HG03460 (cell line): ENCODE results near the gene MISP.

Source experiments
- ATAC-seq: cut with Tn5 transposase; IDR thresholded peaks from one replicate; pipeline ENCODE4 v1.9.1; 2021; ENCODE audit not compliant: unreplicated experiment

Gene MISP

DNA sequence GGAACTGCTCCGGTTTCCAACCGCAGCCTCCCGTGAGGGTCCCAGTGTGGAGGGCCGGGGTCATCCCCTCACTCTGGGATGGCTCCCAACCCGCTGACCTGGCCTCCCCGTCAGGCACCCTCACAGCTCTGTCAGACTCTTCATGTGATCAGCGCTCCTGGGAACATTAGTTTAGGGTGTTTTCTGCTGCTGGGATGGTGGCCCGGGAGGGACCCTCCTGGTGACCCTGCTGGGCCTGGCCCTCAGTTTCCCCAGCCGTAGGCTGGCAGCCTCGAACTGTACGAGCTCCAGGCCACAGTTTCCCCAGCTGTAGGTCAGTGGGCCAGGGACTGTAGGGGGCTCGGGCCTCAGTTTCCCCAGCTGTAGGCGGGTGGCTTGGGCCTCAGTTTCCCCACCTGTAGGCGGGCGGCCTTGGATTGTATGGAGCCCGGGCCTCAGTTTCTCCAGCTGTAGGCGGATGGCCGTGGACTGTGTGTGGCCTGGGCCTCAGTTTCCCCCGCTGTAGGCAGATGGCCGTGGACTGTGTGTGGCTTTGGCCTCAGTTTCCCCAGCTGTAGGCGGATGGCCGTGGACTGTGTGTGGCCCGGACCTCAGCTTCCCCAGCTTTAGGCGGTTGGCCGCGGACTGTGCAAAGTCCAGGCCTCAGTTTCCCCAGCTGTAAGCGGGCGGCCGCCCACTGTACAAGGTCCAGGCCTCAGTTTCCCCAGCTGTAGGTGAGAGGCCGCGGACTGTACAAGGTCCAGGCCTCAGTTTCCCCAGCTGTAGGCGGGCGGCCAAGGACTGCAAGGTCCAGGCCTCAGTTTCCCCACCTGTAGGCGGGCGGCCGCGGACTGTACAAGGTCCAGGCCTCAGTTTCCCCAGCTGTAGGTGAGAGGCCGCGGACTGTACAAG lies 45.0 kb downstream of the MISP start:
- no peak for ATAC-seq

DNA sequence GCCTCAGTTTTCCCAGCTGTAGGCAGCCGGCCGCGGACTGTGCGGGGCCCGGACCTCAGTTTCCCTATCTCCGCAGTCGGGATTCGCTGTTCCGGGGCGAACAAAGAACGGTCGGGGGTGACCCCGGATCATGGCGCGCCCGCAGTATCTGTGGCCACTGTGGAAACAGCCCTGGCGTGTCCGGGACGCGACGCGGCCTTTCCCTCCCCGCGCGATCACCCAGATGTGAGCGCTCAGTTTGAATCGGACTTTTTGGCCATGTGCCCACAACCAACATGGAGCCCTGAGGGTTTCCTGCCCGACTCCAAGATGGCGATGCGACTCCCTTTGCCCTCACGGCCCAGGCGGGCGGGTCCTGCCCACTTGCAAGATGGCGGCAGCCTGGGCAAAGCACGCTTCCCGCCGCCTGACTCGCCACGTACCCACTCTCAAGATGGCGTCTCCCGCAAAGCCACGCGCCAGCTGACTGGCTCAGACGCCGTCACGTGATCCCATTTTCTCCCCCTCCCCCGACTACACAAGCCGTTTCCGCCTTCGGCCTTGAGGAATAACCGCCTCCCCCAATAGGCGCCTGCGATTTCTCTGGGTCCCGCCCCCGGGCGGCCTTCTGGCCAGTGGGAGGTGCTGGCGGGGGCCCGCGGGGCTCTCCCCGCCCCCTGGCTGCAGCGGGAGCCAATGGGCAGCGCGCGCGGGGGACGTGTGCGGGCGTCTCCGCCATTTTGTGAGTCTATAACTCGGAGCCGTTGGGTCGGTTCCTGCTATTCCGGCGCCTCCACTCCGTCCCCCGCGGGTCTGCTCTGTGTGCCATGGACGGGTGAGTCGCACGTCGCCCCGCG lies 46.0 kb downstream of the MISP start, which contains the start of gene PTBP1:
TSS of gene PTBP1 (plus strand) at position 761 of the 836 bp plus-strand sequence. CDS start at position 807, 46 bp downstream.
- peak; percentile 66 for ATAC-seq

DNA sequence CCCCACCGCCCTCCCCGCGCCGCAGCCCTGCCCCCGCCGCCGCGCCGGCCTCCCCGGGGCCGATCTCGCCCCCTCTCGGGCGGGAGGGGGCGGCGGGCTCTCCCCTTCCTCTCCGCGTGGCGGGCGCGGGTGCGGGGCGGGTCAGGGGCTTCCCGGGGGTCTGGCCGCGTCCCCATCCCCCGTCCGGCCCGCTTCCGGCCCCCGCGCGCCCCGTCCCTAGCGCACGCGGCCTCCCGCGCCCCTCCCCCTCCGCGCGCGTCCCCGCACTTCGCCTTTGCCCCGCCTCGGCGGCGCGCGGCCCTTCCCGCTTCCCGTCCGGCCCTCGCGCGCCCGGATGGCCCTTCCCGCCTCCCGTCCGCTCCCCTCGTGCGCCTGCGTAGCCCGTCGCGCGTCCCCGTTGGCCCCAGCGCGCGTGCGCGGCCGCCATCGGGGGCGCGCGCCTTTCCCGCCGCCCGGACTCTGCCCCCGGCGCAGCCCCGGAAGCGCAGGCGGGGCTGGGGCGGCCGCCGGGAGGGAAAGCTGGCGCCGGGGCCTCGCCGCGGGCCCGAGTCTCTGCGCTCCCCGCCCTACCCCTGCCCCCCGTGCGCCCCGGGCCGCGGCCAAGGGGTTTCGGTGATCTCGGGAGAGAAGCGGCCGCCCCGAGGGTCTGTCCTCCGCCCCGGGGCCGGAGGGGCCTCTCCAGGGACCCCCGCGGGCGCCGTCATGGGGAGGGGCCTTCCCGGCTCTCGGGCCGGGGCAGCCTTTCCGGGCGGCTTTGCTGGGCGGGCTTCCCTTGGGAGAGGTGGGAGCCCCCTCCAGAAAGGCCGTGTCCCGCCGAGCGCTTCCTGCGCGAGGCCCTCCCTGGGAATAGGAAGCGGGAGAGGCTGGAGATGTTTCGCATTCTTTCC lies 46.9 kb downstream of the MISP start:
- peak; percentile 39 for ATAC-seq

DNA sequence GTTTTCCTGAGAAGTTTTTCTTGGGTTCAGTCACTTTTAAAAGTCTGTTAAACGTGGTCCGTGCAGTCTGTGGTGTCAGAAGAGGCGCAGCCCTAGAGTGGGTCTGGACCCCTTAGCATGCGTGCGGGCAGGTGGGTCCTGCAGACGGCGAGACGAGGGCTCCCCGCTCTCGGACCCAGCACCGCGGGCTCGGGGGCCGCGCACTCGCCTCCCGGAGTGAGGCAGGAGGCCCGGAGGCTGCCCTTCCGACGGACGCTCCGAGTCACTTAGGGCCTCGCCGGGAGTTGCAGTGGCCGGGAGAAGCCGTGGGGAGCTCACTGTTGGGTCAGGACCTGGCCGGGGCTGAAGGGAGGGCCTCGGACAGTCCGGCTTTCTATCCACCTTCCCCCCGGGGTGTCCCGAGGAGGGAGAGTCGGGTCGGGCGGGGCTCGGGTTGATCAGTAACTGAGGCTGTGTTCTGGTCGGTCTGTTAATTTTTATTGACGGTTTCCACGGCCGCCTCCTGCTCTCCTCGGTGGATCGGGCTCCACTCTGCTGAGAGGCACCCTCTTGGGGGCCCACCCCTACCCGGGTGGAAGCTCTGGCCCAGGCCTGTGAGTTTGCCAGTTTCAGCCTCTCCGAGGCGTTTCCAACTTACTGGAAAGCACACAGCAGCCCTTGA lies 47.6 kb downstream of the MISP start:
- ATAC-seq, result no peak

DNA sequence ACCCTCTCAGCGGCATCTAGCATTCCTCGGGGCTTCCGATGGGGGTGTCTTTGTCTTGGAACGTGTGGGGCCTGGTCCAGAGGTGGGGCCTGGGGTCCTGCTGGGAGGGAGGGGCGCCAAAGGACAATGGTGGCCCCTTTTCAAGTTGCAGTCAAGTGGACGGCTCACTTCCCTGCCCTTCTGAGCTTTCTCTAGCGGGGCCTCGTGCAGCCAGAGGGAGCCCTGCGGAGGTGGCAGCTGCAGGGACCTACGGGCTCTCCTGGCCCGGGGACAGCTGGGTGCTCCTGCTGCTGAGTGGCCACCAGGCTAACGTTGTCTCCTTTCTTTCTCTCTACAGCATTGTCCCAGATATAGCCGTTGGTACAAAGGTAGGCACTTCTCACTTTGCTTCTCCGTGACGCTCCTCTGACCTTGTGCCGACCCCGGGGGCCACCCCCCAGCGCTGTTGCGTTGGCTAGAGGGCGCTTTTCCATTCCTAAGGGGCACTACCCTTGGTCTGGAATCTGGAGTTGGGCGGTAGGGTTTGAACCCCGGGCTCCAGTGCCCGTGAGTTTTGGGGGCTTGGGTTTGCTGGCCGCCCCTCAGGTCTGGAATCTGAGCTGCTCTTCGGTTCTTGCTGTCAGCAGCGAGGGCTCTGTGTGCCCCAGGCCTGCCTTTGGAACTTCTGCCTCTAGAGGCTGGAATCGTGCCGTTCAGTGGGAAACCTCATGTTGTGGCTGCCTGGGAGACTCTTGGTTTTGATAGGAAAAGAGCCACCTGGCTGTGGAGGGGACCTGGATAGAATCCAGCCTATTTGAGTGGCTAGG lies 48.4 kb downstream of the MISP start:
- no peak for ATAC-seq

DNA sequence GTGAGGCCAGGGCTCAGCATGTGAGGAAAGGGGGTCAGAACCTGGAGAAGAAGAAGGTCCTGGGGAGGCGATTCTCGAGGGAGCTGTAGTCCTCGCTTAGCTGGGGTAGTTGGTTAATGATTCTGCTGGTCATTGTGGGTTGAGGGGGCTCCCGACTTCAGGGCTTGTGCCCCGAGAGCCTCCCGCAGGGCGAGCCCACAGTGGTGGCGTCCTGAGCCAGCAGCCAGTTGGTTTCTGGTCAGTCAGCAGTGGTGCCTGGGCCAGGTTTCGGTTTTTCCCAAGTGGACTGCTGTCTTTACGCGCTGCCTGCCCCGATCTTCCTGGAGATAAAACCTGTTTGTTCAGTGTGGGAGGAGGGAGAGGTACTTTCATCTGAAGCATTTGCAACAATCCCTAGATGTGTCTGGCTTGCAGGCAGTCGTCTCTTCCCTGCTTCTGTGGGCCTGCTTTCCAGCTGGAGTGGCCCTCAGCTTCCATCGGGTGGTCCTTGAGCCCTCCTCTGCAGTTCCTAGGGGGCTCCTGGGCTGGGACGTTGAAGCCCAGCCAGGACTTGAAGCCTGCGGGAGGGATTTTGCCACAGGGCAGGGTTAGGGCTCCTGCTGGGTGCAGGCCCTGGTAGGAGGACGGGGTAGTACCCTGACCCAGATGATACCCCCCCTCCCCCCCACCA lies 49.6 kb downstream of the MISP start:
- no peak for ATAC-seq

DNA sequence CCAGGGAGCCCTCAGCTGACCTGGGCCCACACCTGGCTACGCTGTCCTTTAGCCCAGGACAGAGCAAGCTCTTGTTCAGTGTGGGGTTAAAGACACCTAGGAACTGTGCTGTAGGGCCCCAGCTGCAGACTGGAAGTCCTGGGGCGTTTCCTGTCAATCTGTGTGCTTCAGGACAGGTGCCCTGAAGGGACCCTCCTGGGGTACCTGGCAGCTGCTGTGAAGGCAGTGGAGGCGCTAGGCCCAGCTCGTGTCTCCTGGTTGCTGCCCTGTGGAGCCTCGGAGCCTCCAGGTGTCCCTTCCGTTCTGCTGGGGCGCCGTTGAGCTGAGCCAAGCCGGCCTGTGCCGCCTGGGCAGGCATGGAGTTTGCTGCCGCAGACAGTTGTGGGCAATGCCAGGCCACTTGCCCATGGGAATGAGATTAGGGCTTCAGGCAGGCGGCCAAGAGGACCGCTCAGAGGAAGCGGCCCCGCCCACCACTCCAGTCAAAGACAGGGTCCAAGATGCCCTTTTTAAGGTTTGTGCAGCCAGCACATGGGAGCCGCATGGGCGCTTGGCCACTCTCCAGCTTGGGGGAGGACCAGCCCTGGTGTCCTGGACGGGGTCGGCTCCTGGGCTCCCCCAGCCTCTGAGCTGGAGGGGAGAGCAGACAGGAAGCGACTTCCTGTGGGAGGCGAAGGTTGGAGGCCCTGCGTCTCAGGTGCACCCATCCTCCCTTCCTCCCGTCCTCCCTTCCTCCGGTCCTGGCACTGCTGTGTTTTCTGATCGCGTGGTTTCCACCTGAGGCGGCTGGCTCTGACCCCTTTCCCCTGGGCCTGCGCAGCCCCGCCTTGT lies 50.3 kb downstream of the MISP start:
- no peak for ATAC-seq

DNA sequence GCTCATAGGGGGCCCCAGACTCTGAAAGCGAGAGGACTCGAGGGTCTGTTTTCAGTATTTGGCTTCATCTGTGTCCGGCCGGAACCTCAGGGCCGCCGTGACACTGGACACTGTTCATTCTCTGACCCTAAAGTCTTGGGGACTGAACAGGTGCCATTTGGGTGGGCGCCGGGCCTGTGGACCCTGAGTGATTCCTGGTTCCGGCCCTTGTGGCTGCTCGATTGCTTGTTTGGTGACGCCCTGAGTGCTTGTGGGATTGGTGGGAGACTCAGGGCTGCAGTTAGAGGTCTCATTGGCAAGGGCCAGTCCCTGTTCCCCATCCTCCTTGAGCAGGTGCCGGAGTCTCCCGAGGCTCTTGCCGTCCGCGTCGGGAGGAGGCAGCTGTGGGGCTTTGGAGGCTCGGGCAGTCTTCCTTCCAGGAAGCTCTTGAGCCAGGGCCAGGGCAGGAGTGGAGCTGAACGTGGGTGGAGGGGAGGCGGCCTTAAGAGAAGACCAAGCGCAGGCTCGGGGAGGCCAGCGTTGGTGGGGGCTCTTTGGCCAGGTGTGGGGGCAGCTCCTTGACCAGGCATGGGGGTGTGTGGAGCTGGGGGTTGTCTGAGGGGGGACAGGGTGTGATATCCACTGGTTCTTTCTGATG lies 51.1 kb downstream of the MISP start:
- no peak for ATAC-seq

DNA sequence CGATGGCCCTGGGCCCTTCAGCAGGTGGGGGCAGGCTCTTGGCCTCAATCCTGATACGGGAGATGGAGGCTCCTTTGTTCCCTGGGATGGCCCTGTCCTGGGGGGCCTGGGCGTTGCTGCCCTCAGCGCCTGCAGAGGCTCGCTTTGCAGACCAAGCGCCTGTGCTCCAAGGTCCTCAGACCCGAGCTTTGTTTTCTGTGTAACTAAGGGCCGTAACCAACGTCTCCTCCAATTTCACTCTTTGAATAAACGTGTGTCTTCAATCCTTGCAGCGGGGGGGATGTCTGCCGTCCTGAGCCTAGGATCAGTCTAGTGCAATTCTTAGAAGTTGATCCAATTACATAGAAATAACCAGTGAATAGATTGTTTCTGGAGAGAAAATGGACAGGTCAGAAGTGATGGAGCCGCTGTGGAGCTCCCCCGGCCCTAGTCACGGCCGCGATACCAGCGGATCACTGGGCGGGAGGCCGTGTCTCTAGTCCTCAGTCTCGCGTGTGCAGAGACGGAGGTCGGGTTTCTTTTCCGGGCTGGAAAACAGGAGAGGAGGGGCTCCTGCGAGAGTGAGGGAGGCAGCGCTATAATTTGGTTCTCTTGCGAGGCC lies 51.7 kb downstream of the MISP start:
- no peak for ATAC-seq

DNA sequence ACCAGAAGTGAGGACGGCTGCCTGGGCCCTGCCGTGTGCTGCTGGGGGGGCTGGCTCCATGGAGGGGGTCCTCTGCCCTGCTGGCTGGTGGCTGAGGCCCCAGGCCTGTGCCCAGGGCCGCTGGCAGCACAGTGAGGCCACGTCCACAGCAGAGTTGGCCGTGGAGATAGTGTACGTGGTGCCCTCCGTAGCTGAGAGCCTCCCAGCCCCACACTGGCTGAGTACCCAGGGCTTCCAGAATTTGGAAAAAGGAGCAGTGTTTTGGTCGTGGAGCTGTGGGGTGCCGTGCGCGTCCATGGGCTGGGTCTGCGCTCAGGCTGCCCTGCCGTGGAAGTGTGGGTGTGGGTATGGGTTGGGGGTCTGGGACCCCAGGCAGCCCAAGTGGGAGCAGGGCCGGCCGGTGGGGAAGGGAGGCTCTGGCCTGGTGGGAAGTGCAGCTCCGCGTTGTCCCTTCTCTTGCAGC lies 52.2 kb downstream of the MISP start:
- no peak for ATAC-seq

DNA sequence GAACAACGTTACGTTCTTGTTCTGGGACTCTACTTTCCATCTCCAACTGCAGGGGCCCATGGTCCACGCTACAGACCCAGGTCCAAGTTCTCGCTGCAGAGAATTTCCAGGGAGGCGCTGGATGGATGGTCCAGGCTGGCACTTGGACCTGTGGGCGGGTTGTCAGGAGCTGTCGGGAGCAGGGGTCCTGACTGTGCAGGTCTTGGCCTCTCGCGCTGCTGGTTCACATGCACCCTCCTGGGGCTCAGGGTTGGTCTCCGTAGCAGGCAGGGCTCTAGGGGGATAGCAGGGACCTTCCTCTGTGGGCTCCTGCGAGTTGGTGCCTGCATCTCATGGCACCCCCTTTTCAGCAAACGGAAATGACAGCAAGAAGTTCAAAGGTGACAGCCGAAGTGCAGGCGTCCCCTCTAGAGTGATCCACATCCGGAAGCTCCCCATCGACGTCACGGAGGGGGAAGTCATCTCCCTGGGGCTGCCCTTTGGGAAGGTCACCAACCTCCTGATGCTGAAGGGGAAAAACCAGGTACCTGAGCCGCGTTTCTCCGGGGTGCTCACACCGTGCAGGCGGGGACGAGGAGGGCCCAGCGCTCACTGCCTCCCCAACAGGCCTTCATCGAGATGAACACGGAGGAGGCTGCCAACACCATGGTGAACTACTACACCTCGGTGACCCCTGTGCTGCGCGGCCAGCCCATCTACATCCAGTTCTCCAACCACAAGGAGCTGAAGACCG lies 52.9 kb downstream of the MISP start:
- ATAC-seq, result no peak

DNA sequence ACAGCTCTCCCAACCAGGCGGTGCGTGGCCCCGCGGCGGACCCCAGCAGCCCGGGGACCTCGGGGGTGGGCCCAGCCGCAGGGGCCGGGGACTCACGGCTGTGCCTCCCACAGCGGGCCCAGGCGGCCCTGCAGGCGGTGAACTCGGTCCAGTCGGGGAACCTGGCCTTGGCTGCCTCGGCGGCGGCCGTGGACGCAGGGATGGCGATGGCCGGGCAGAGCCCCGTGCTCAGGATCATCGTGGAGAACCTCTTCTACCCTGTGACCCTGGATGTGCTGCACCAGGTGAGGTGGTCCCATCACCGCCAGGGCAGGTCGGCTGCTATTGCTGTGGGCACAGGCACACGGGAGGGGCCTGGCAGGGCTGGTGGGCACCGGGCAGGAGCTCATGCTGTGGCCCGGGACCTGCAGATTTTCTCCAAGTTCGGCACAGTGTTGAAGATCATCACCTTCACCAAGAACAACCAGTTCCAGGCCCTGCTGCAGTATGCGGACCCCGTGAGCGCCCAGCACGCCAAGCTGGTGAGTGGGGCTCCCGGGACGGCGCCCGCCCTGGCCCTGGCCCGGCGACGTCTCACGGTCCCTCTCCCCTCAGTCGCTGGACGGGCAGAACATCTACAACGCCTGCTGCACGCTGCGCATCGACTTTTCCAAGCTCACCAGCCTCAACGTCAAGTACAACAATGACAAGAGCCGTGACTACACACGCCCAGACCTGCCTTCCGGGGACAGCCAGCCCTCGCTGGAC lies 53.7 kb downstream of the MISP start:
- ATAC-seq, result no peak

DNA sequence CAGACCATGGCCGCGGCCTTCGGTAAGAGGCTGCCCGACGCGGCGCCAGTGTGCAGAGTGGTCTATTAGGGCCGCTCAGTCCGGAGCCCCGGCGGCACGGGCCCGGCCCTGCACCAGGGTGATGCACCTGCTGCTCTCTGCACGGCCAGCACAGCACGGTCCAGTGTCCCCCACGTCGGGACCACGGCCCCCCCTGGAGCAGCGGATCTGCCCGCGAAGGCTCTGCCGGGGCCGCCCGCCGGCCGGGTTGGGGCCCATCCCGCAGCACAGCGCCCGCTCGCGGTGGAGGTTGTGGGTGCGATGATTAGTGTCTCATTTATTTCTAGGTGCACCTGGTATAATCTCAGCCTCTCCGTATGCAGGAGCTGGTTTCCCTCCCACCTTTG lies 54.2 kb downstream of the MISP start:
- ATAC-seq, result no peak

DNA sequence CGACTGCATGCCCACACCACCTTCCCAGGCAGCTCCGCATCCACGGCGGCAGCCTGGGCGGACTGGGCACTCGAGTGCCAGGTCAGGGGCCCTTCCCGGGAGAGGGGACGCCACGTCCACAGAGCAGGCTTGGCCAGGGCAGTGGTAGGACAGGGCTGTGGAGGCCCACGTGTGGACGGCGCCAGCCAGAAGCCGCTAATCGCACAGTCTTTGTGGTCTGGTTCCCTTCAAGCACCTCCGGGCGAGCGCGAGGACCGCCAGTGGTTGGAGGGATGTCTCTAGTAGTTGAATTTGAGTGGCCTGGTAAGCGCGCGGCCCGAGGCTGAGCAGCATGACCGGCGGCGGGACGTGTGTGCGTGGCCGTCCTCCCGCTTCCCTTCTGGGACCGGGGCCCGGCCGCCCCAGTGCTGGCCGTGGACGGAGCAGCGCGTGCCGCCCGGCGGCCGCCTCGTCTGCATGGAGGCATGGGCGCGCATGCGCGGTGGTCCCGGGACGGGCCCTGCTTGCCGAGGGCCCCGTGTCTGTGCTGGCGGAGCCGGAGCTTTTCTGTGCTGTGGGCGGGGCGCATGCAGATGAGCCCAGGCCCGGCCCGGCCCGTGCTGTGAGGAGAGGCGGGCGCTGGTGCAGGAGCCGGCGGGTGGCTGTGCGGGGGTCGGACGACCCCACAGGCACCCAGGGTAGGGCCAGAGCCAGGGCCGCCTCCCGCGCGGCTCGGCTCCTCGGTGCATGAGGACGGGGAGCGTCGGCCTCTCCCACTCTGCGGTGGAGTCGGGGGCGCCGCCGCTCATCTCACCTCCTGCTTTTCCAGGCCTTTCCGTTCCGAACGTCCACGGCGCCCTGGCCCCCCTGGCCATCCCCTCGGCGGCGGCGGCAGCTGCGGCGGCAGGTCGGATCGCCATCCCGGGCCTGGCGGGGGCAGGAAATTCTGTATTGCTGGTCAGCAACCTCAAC lies 55.0 kb downstream of the MISP start:
- no peak for ATAC-seq
